H1 (cell line): ENCODE measurements around the gene TBC1D2. TPM values are rescaled to one million over a fixed set of nuclear protein-coding genes. Genes with fewer than 3 reads are reported as not detected.

ENCODE experiments used
- KDM4A ChIP-seq: IDR thresholded peaks from one replicate; pipeline ENCODE4 v1.7.1; 2012; ENCODE audit warnings: low read depth, mild to moderate bottlenecking, moderate library complexity, low read length, inconsistent platforms; ENCODE audit not compliant: severe bottlenecking
- RBBP5 ChIP-seq: IDR thresholded peaks from 2 replicates; pipeline ENCODE4 v1.7.1; 2012; ENCODE audit warnings: low read depth, mild to moderate bottlenecking, inconsistent platforms, low read length, moderate library complexity, borderline replicate concordance
- RNF2 ChIP-seq: fragments of 200-900, 300-1000 bp; sonication (generic); IDR thresholded peaks from 2 replicates; pipeline ENCODE4 v1.7.1; 2016; ENCODE audit warnings: borderline replicate concordance, low read depth, mild to moderate bottlenecking, antibody characterized with exemption, low read length; ENCODE audit not compliant: poor library complexity, severe bottlenecking; ENCODE audit errors: missing control alignments
- YY1 ChIP-seq: IDR thresholded peaks from 2 replicates; pipeline ENCODE4 v1.6.1; 2011; ENCODE audit warnings: low read depth, mild to moderate bottlenecking, low read length
- polyA plus RNA-seq, 7 experiments: library from polyadenylated mRNA; depleted of rRNA in 3 of 7; stranded (reverse) in 5 of 7; unstranded in 2 of 7; fragments of >200 nt in 5 of 7; fragments of 200-250 nt in 2 of 7; gene quantifications; 1 replicate in 5 of 7; 2 replicates in 1 of 7; 4 replicates in 1 of 7; pipeline versions ENCODE4 v1.2.1 to v1.2.3, GENCODE V29; 2011 to 2013; ENCODE audit warnings: missing spikeins in 2 of 7, mixed read lengths in 2 of 7
- total RNA-seq: library from RNA; stranded (reverse); fragmentation: NEBNext Ultra II Directional; extraction: Animal tissue kit (Norgen Biotek cat#: 25700); gene quantifications from 2 replicates; pipeline ENCODE4 v1.2.1, GENCODE V29; 2021

Gene TBC1D2
- total and polyA plus RNA-seq, 2 of the 8 experiments (the other 6 are each of a cell fraction or from before 2014, with no cell fraction given), result 7.4 TPM

DNA sequence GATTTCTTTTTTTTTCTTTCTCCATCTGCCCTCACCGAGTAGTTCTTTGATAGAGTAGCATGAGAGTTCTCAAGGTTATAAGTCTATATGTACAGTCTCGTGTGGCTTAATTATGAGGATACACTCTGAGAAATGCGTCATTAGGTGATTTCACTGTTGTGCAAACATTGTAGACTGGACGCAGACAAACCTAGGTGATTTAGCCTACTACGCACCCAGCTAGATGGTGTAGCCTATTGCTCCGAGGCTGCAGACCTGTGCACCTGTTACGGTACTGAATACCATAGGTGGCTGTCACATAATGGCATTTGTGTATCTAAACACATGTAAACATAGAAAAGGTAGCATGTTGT is 36.1 kb downstream of the TBC1D2 start (continued):
- TF ChIP-seq YY1 (no peak), RNF2 (no peak), RBBP5 (no peak), KDM4A (no peak)
